NCI-H1930 (cell line): ENCODE measurements around the gene PARP11.

Experiments used
- DNase-seq, 2 experiments: peaks; one replicate each; lab custom pipeline; 2025; lab: John Stamatoyannopoulos, UW

PARP11 gene

GRCh38 chr12:3821441-3821840, 51.8 kb downstream of the PARP11 start:
- DNase-seq: no peak

GRCh38 chr12:3820122-3820521, 53.1 kb downstream of the PARP11 start:
- DNase-seq: no peak

GRCh38 chr12:3816266-3816665, 56.9 kb downstream of the PARP11 start:
- DNase-seq: no peak

- DNase-seq: no peak
Measured at GRCh38 chr12:3815094-3815766, 58.0 kb downstream of the PARP11 start.

DNA sequence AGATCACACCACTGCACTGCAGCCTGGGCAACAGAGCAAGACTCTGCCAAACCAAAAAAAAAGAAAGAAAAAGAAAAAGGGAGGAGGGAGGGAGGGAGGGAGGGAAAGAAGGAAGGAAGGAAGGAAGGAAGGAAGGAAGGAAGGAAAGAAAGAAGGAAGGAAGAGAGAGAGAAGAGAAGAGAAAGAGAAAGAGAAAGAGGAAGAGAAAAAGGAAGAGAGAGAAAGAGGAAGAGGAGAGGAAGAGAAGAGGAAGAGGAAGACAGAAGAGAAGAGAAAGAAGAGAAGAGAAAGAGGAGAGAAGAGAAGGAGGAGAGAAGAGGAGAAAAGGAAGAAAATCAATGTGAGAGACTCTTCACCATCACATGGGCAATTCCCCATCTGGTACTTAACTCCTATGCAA, 62.7 kb downstream of the PARP11 start:
- DNase-seq: no peak

DNA sequence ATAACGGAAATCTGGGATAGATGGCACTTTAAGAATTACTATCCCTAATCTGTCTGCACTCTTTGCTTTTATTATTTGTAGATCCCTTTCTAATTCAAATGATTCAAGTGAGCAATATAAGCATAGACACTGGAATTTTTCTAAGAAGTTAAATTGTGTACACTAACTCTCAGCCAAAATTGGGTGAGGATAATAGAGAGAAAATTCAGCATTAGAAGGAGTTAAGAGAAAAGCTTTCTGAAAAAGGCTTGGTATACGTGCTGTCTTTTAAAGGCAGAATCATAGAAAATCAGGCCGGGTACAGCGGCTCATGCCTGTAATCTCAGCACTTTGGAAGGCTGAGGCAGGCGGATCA, 63.2 kb downstream of the PARP11 start:
- no peak for DNase-seq

DNA sequence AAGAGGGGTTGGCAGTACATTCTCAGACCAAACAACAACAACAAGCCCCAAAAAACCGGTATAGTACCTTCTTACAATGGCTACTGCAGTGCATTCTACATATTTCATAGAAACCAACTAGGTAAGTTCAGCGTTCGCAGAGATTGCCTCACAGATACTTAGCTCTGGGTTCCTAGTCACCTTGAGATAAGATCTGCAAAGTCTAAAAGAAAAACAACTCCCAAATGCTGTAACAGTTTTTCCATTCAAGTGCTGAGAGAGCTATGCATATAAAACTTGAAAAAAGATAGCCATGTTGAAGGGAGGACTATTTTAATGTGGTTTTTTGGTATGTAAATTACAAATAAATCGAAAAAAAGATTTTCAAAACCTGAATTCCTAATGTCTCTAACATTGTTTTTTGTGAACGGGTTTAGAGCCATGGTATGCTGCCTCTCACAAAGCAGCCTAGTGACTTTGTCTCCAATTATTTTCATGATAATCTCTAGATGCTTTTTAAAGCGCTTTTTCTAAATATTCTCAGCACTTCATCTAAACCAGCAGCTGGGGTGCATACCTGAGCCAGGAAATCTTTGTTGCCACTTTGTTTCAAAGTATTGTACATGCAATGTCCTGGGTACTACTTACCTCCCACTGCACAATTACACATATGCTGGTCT, 63.7 kb downstream of the PARP11 start:
- no peak for DNase-seq

DNA sequence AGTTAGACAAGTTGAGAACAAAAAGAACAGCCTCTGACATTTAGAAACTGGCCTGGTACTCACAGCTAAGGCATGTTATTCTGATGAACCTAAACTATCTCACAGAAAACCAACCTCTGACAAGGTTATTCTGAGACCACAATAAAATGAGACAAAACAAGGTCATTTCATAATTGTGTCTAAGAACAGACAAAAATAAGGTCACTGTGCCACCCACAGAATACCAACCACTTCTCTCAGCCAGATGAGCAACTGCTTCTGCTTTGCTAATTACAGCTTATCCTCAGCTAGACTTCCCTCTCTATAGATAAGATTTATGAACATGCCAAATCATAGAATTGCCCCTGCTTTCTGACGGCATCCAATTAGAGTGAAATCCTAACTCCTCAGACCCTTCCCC, 68.1 kb downstream of the PARP11 start:
- DNase-seq: no peak

GRCh38 chr12:3803865-3804472, 69.2 kb downstream of the PARP11 start:
- DNase-seq: peak; percentile 18 to 81

DNA sequence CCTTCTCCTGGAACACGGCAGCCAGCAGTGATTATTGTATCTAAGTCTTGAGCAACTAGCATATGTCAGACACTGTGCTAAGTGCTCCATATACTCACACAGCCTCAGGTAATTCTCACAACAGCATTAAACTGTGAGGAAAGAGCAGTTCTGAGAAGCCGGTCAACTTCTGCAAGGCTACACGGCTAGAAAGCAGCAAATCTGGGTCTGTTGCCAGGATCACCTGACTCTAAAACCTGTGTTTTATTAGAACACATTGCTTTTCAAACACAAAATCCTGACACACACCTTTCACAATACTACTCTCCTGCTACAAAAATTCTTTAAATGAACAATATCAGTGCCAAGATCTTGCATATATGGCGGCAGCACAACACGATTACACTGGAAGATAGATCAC, 70.5 kb downstream of the PARP11 start:
- no peak for DNase-seq

- no peak for DNase-seq
Measured at GRCh38 chr12:3797531-3798048, 75.6 kb downstream of the PARP11 start.

GRCh38 chr12:3795492-3796133, 77.6 kb downstream of the PARP11 start:
- peak in 1 of 2 experiments; percentile 46 for DNase-seq

GRCh38 chr12:3795066-3795465, 78.1 kb downstream of the PARP11 start:
- peak in 1 of 2 experiments; percentile 33 for DNase-seq

DNA sequence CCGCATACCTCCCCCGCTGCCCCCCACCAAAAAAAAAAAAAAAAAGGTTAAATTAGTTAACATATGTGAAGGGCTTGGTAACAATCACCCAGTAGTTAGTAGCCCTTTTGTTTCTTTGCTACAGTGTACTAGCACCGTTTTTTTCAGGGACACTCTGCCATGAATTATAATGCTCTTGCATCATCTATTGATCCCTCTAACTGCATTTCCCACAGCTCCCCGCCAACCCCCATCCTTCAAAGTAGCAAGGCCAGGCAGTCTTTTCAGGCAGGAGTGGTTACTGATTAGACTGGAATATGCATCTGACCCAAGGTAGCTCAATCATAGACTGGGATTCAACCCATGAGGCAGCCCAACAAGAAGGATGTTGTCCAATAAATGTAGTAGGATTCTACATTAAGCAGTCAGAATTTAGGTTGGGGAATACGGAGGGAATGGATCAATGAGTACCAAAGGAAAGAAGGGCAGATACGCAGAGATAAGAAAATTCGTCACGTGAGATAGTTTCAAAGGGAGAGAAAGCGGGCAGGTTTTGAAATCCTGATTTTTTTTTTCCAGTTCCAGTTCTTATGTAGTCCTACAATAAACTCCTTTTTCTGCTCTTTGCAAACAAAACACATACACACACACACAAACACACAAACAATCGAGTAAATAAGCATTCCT, 80.4 kb downstream of the PARP11 start:
- no peak for DNase-seq

- DNase-seq: no peak
Measured at GRCh38 chr12:3791256-3791874, 81.8 kb downstream of the PARP11 start.

GRCh38 chr12:3790642-3791041, 82.6 kb downstream of the PARP11 start:
- no peak for DNase-seq

DNA sequence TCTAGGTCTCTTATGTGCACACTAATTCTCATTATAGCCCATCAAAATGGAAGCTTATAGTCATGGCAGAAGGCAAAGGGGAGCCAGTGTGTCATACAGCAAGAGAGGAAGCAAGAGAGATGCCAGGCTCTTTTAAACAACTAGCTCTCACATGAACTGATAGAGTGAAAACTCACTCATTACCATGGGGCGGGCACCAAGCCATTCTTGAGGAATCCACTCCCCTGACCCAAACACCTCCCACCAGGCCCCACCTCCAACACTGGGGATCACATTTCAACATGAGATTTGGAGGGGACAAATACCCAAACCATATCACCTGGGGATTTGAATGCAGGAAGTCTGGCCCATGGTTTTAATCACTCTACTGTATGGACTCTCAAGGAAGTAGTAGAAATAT, 83.4 kb downstream of the PARP11 start:
- DNase-seq: no peak

DNA sequence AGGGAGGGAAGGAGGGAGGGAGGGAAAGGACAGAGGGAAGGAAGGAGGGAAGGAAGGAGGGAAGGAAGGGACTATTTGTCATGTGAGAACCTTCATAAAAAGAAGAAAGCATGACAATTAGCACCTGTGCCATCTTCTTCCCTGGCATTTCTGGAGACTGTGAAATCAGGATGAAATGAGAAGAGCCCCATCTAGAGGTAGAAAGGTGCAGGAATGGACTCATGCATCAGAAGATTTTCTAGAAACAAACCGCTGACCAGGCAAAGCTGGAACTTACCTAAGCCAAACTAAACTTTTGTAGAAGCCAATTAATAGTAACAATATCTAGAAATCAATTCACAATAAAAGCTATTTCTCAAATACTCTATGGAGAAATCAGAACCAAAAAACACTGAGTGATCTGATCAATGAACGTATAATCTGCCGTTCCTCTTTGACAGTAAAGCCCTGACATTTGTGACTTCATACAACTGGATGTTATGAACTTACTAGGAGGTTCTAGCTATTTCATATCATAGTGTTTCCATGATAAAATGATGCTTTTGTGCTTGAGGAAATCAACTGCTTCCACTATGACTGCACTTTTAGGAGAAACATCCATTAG, 95.9 kb downstream of the PARP11 start:
- peak in 1 of 2 experiments; percentile 64 for DNase-seq

GRCh38 chr12:3775385-3776035, 97.7 kb downstream of the PARP11 start:
- DNase-seq: no peak

DNA sequence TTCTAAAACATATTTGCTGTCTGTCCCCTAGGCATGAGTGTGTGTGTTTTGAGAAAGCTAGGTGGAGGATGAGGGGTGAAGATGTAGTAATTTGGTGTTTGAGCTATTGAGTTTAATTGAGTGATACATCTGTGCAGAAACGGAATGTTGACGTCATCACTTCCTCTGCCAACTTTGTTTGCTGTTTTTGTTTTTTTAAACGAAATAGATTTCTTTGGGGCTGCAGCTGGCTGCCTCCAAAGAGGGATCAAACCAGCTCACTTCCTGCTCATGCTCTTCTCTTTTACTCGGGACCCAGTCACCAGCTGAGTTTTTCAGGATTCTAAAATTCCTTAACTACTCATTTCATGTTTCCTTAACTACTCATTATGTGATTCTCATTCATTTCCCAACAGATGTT, 100.8 kb downstream of the PARP11 start:
- DNase-seq: no peak

DNA sequence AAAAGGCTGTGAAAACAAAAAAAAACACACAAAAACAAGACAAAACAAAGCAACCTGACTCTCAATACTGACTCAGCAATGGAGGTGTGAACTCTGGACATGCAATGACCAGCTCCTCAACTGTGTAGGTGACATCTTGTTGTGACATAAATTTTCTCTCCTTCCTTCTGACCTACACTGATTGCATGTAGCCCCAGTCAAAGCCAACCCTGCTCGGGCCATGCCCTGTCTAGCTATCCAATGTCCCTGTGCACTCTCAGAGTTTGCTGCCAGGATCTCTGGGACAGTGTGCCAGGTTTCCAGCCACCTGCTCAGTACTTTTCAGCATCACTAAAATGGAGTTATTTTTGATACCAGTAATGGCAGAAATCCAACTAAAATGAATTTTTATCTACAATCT, 101.3 kb downstream of the PARP11 start:
- DNase-seq: no peak
